HepG2 (cell line): ENCODE measurements around the gene ELK1. TPM values are rescaled to one million over a fixed set of nuclear protein-coding genes. Genes with fewer than 3 reads are reported as not detected.

Experiments
- ARID5B ChIP-seq: IDR thresholded peaks from 2 replicates; pipeline ENCODE4 v1.4.0; 2020; ENCODE audit warnings: mild to moderate bottlenecking, missing genetic modification reagents
- CHD2 ChIP-seq: IDR thresholded peaks from 2 replicates; pipeline ENCODE4 v1.6.1; 2011; ENCODE audit warnings: low read depth, low read length, improper control_type of control experiment
- DPF2 ChIP-seq: sonication (generic); formaldehyde crosslinking; IDR thresholded peaks from 2 replicates; pipeline ENCODE4 v1.4.0; 2020; ENCODE audit warnings: mild to moderate bottlenecking, low read depth, missing genetic modification reagents, borderline replicate concordance
- EHMT2 ChIP-seq: fragments of 200-600 bp; sonication (generic); IDR thresholded peaks from 2 replicates; pipeline ENCODE4 v1.7.0; 2017; ENCODE audit warnings: antibody characterized with exemption, low read depth, low read length, borderline replicate concordance
- ELF1 ChIP-seq: sonication (generic); formaldehyde crosslinking; IDR thresholded peaks from 2 replicates; pipeline ENCODE4 v1.4.0; 2020; ENCODE audit warnings: missing genetic modification reagents
- GTF3A ChIP-seq: sonication (generic); formaldehyde crosslinking; conservative IDR thresholded peaks from 2 replicates; pipeline ENCODE4 v1.4.0; 2020; ENCODE audit warnings: mild to moderate bottlenecking, missing genetic modification reagents
- HNRNPUL1 ChIP-seq: fragments of 200-400 bp; formaldehyde crosslinking; IDR thresholded peaks from 2 replicates; pipeline ENCODE4 v1.6.1; 2017; ENCODE audit warnings: low read depth, mild to moderate bottlenecking, low read length, moderate library complexity
- IRX3 ChIP-seq: sonication (generic); formaldehyde crosslinking; IDR thresholded peaks from 2 replicates; pipeline ENCODE4 v1.8.1; 2023; ENCODE audit warnings: mild to moderate bottlenecking, low read depth, missing genetic modification reagents, borderline replicate concordance
- KAT8 ChIP-seq: IDR thresholded peaks from 2 replicates; pipeline ENCODE4 v1.6.1; 2016; ENCODE audit warnings: missing genetic modification reagents, missing compliant biosample characterization
- KLF12 ChIP-seq: sonication (generic); formaldehyde crosslinking; IDR thresholded peaks from 2 replicates; pipeline ENCODE4 v1.4.0; 2020; ENCODE audit warnings: missing genetic modification reagents, borderline replicate concordance
- MED8 ChIP-seq: sonication (generic); formaldehyde crosslinking; IDR thresholded peaks from 2 replicates; pipeline ENCODE4 v1.8.1; 2023; ENCODE audit warnings: mild to moderate bottlenecking, missing genetic modification reagents; ENCODE audit not compliant: insufficient replicate concordance
- MYPOP ChIP-seq: sonication (generic); formaldehyde crosslinking; IDR thresholded peaks from 2 replicates; pipeline ENCODE4 v1.8.1; 2023; ENCODE audit warnings: mild to moderate bottlenecking, moderate library complexity, missing genetic modification reagents
- NCOA5 ChIP-seq: sonication (generic); formaldehyde crosslinking; IDR thresholded peaks from 2 replicates; pipeline ENCODE4 v1.4.0; 2020; ENCODE audit warnings: missing genetic modification reagents
- RFX1 ChIP-seq: fragments of 450-650 bp; IDR thresholded peaks from 2 replicates; pipeline ENCODE4 v1.6.1; 2017
- RFX3 ChIP-seq: IDR thresholded peaks from 2 replicates; pipeline ENCODE4 v1.6.1; 2016; ENCODE audit warnings: missing biosample characterization, missing genetic modification reagents
- SPEN ChIP-seq: sonication (generic); formaldehyde crosslinking; IDR thresholded peaks from 2 replicates; pipeline ENCODE4 v1.5.1; 2020; ENCODE audit warnings: low read depth, mild to moderate bottlenecking, missing genetic modification reagents
- SRY ChIP-seq: sonication (generic); formaldehyde crosslinking; IDR thresholded peaks from 2 replicates; pipeline ENCODE4 v1.8.0; 2022; ENCODE audit warnings: mild to moderate bottlenecking, missing genetic modification reagents
- YY1 ChIP-seq: IDR thresholded peaks from 2 replicates; pipeline ENCODE4 v1.6.1; 2011; ENCODE audit warnings: low read length, low read depth, moderate library complexity, mild to moderate bottlenecking; ENCODE audit not compliant: insufficient read depth, insufficient replicate concordance
- ZBTB14 ChIP-seq: sonication (generic); formaldehyde crosslinking; IDR thresholded peaks from 2 replicates; pipeline ENCODE4 v1.4.0; 2020; ENCODE audit warnings: missing genetic modification reagents
- ZNF30 ChIP-seq: sonication (generic); formaldehyde crosslinking; IDR thresholded peaks from 2 replicates; pipeline ENCODE4 v1.5.0; 2020; ENCODE audit warnings: mild to moderate bottlenecking, missing genetic modification reagents
- ZNF557 ChIP-seq: sonication (generic); formaldehyde crosslinking; IDR thresholded peaks from 2 replicates; pipeline ENCODE4 v1.4.0; 2020; ENCODE audit warnings: missing genetic modification reagents
- ZNF589 ChIP-seq: sonication (generic); formaldehyde crosslinking; conservative IDR thresholded peaks from 2 replicates; pipeline ENCODE4 v1.8.0; 2022; ENCODE audit warnings: mild to moderate bottlenecking, moderate library complexity, missing genetic modification reagents
- ZNF674 ChIP-seq: sonication (generic); formaldehyde crosslinking; IDR thresholded peaks from 2 replicates; pipeline ENCODE4 v1.5.0; 2020; ENCODE audit warnings: low read depth, mild to moderate bottlenecking, missing genetic modification reagents
- ZNF75D ChIP-seq: sonication (generic); formaldehyde crosslinking; IDR thresholded peaks from 2 replicates; pipeline ENCODE4 v1.8.1; 2023; ENCODE audit warnings: missing genetic modification reagents, mild to moderate bottlenecking, borderline replicate concordance
- ZNF780A ChIP-seq: sonication (generic); formaldehyde crosslinking; IDR thresholded peaks from 2 replicates; pipeline ENCODE4 v1.8.0; 2022; ENCODE audit warnings: mild to moderate bottlenecking, missing genetic modification reagents, moderate library complexity
- polyA plus RNA-seq, 8 experiments: library from polyadenylated mRNA; depleted of rRNA in 3 of 8; stranded (reverse) in 7 of 8; unstranded in 1 of 8; fragments of >200 nt; fragmentation: Illumina TruSeq in 4 of 8; extraction: Trizol in 4 of 8; gene quantifications; 2 replicates each; pipeline versions ENCODE4 v1.2.1 to v1.2.3, GENCODE V29; 2011 to 2016; ENCODE audit warnings: low read depth in 4 of 8, missing spikeins in 1 of 8, mixed read lengths in 1 of 8; ENCODE audit not compliant: insufficient read depth in 1 of 8
- total RNA-seq, 5 experiments: library from RNA; depleted of rRNA; stranded (reverse); fragments of >200 nt; fragmentation: Illumina TruSeq; extraction: Trizol; gene quantifications; 2 replicates each; pipeline ENCODE4 v1.2.3, GENCODE V29; 2016; ENCODE audit warnings: low read depth in 1 of 5

Gene ELK1
- total and polyA plus RNA-seq, 2 of the 13 experiments (the other 11 are each of a cell fraction or from before 2014, with no cell fraction given) = 4.3 to 7.2 TPM

GRCh38 chrX:47619486-47620302 is 30.7 kb downstream of the ELK1 start, which contains the start of gene SYN1 (continued):
- TF ChIP-seq ARID5B = peak; percentile 23; the same call in 1 of the 2 replicates
- TF ChIP-seq SRY = peak; percentile 80; the same call in 1 of the 2 replicates
- no peak for TF ChIP-seq DPF2 (CRISPR knock-in tag)
- no peak for TF ChIP-seq MED8 (CRISPR knock-in tag)
- TF ChIP-seq ELF1 (CRISPR knock-in tag) = no peak
- TF ChIP-seq IRX3 = no peak
- no peak for TF ChIP-seq GTF3A (CRISPR knock-in tag)
- no peak for TF ChIP-seq SPEN
- TF ChIP-seq ZNF674 (CRISPR knock-in tag) = no peak
- peak; percentile 86 for TF ChIP-seq ZBTB14
- TF ChIP-seq KLF12 (CRISPR knock-in tag) = no peak
- TF ChIP-seq ZNF75D = no peak
- TF ChIP-seq ZNF30 = no peak
- TF ChIP-seq NCOA5 (CRISPR knock-in tag) = no peak
- peak; percentile 65; the same call in 1 of the 2 replicates for TF ChIP-seq ZNF780A (CRISPR knock-in tag)
- no peak for TF ChIP-seq RFX3 (CRISPR knock-in tag)
- 0 out of 2 replicates have a peak, but pooled peaks have one; percentile 37 for TF ChIP-seq ZNF557 (CRISPR knock-in tag)
- peak; percentile 83 for TF ChIP-seq MYPOP (CRISPR knock-in tag)
- 0 out of 2 replicates have a peak, but pooled peaks have one; percentile 71 for TF ChIP-seq EHMT2
- no peak for TF ChIP-seq YY1
- no peak for TF ChIP-seq HNRNPUL1
- no peak for TF ChIP-seq CHD2
- 0 out of 2 replicates have a peak, but pooled peaks have one; percentile 32 for TF ChIP-seq KAT8 (CRISPR knock-in tag)
- 0 out of 2 replicates have a peak, but pooled peaks have one; percentile 54 for TF ChIP-seq ZNF589
- no peak for TF ChIP-seq RFX1
